SK-N-MC (cell line): ENCODE data around the gene CCDC63.

Experiments used
- DNase-seq: peaks from one replicate; pipeline ENCODE4 v3.0.0-alpha.2; 2011; ENCODE audit warnings: low read depth, low spot score
- H3K27ac ChIP-seq: fragments of 200-600 bp; sonication (generic); 2 replicates; pipeline ENCODE4 v1.5.1; 2016; ENCODE audit warnings: mixed run types
- H3K36me3 ChIP-seq: fragments of 200-600 bp; sonication (generic); 2 replicates; pipeline ENCODE4 v1.6.1; 2017; ENCODE audit warnings: antibody characterized with exemption, low read length, mixed read lengths; ENCODE audit not compliant: insufficient read depth
- H3K4me3 ChIP-seq: fragments of 200-600 bp; sonication (generic); 2 replicates; pipeline ENCODE4 v1.5.1; 2016
- H3K9ac ChIP-seq: fragments of 200-600 bp; sonication (generic); 2 replicates; pipeline ENCODE4 v1.8.0; 2017; ENCODE audit warnings: mixed run types, mixed read lengths; ENCODE audit not compliant: insufficient read length
- H3K9me3 ChIP-seq: fragments of 200-600 bp; sonication (generic); 2 replicates; pipeline ENCODE4 v1.6.1; 2017; ENCODE audit warnings: low read depth, mild to moderate bottlenecking, antibody characterized with exemption, low read length, moderate library complexity, mixed read lengths
- EZH2 ChIP-seq: fragments of 200-600 bp; sonication (generic); IDR thresholded peaks from one replicate; pipeline ENCODE4 v1.6.1; 2017; ENCODE audit warnings: antibody characterized with exemption
- FOXP2 ChIP-seq: optimal IDR thresholded peaks from 2 replicates; pipeline ENCODE3; 2011; ENCODE audit warnings: mild to moderate bottlenecking, moderate library complexity; ENCODE audit not compliant: insufficient read depth; ENCODE audit errors: extremely low read length, control extremely low read depth
- POLR2AphosphoS5 ChIP-seq: IDR thresholded peaks from 2 replicates; pipeline ENCODE4 v1.6.1; 2012; ENCODE audit warnings: mild to moderate bottlenecking, low read depth, low read length, borderline replicate concordance

Gene CCDC63

GRCh38 chr12:110813756-110814155, 33.0 kb upstream of the CCDC63 start:
- no peak for DNase-seq
- H3K9ac ChIP-seq, result no peak overlapping the region
- H3K9me3 ChIP-seq, result no peaks in the 10 kb centered on the region
- no peak overlapping the region for H3K4me3 ChIP-seq
- H3K36me3 ChIP-seq, result no peaks in the 10 kb centered on the region
- no peak overlapping the region for H3K27ac ChIP-seq
- no peak for TF ChIP-seq FOXP2
- TF ChIP-seq EZH2, result no peak
- no peak for TF ChIP-seq POLR2AphosphoS5

GRCh38 chr12:110816248-110816647, 30.5 kb upstream of the CCDC63 start:
- Histone ChIP-seq H3K4me3 (no peak overlapping the region), H3K9ac (no peak overlapping the region), H3K36me3 (no peaks in the 10 kb centered on the region), H3K9me3 (no peaks in the 10 kb centered on the region), H3K27ac (no peak overlapping the region)
- no peak for TF ChIP-seq POLR2AphosphoS5
- TF ChIP-seq FOXP2, result no peak
- no peak for TF ChIP-seq EZH2
- DNase-seq, result no peak

- Histone ChIP-seq H3K36me3 (no peaks in the 10 kb centered on the region), H3K4me3 (no peak overlapping the region), H3K9me3 (no peaks in the 10 kb centered on the region), H3K27ac (no peak overlapping the region), H3K9ac (no peak overlapping the region)
- no peak for DNase-seq
- no peak for TF ChIP-seq FOXP2
- TF ChIP-seq EZH2, result no peak
- TF ChIP-seq POLR2AphosphoS5, result no peak
These were observed 30.0 kb upstream of the CCDC63 start for GRCh38 chr12:110816779-110817178.

GRCh38 chr12:110818511-110818910, 28.3 kb upstream of the CCDC63 start:
- H3K4me3 ChIP-seq, result no peak overlapping the region
- H3K27ac ChIP-seq, result no peak overlapping the region
- no peaks in the 10 kb centered on the region for H3K36me3 ChIP-seq
- H3K9ac ChIP-seq, result no peak overlapping the region
- H3K9me3 ChIP-seq, result no peaks in the 10 kb centered on the region
- DNase-seq, result no peak
- TF ChIP-seq FOXP2 (no peak), POLR2AphosphoS5 (no peak), EZH2 (no peak)

GRCh38 chr12:110819150-110819549, 27.6 kb upstream of the CCDC63 start:
- no peak for DNase-seq
- H3K9me3 ChIP-seq, result no peaks in the 10 kb centered on the region
- no peak overlapping the region for H3K4me3 ChIP-seq
- H3K36me3 ChIP-seq, result no peaks in the 10 kb centered on the region
- no peak overlapping the region for H3K9ac ChIP-seq
- no peak for TF ChIP-seq EZH2
- no peak for TF ChIP-seq FOXP2
- no peak for TF ChIP-seq POLR2AphosphoS5
- no peak overlapping the region for H3K27ac ChIP-seq

GRCh38 chr12:110819646-110820045, 27.1 kb upstream of the CCDC63 start:
- no peak overlapping the region for H3K27ac ChIP-seq
- TF ChIP-seq POLR2AphosphoS5, result no peak
- no peak for TF ChIP-seq EZH2
- no peak for TF ChIP-seq FOXP2
- no peak overlapping the region for H3K4me3 ChIP-seq
- H3K36me3 ChIP-seq, result no peaks in the 10 kb centered on the region
- no peak for DNase-seq
- no peak overlapping the region for H3K9ac ChIP-seq
- no peaks in the 10 kb centered on the region for H3K9me3 ChIP-seq

GRCh38 chr12:110821917-110822316, 24.9 kb upstream of the CCDC63 start:
- Histone ChIP-seq H3K9me3 (no peaks in the 10 kb centered on the region), H3K4me3 (no peak overlapping the region), H3K9ac (no peak overlapping the region), H3K36me3 (no peaks in the 10 kb centered on the region), H3K27ac (no peak overlapping the region)
- no peak for TF ChIP-seq FOXP2
- TF ChIP-seq POLR2AphosphoS5, result no peak
- TF ChIP-seq EZH2, result no peak
- no peak for DNase-seq

GRCh38 chr12:110822821-110823415, 23.9 kb upstream of the CCDC63 start:
- Histone ChIP-seq H3K27ac (no peak overlapping the region), H3K4me3 (no peak overlapping the region), H3K36me3 (no peaks in the 10 kb centered on the region), H3K9ac (no peak overlapping the region), H3K9me3 (no peaks in the 10 kb centered on the region)
- no peak for DNase-seq
- TF ChIP-seq FOXP2 (no peak), POLR2AphosphoS5 (no peak), EZH2 (no peak)

- Histone ChIP-seq H3K27ac (no peak overlapping the region), H3K9me3 (no peaks in the 10 kb centered on the region), H3K9ac (no peak overlapping the region), H3K36me3 (no peaks in the 10 kb centered on the region), H3K4me3 (no peak overlapping the region)
- DNase-seq, result no peak
- TF ChIP-seq POLR2AphosphoS5 (no peak), EZH2 (no peak), FOXP2 (no peak)
These were observed 22.4 kb upstream of the CCDC63 start for GRCh38 chr12:110824342-110824741.
